Measurements from ENCODE around the gene TMIGD2.

DNA sequence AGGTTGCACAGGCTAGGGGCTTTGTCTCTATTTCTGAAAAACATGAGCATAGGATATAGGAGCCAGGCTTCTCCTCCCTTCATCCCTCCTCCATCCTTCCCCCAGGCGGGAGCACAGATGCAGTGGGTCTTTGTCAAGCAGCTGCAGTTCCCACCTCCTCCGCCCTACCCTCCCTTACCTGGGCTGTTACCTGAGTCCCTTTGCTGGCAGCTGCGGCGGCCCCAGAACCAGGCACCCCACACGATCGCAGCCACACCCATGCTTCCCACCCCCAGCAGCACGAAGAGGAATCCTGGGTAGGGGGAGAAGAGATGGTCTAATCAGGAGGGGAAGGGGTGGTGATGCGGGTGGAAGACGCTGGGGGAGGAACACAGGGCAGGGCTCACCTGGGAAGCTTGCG is 7.8 kb downstream of the TMIGD2 start:
- TF ChIP-seq, protein P1, sequence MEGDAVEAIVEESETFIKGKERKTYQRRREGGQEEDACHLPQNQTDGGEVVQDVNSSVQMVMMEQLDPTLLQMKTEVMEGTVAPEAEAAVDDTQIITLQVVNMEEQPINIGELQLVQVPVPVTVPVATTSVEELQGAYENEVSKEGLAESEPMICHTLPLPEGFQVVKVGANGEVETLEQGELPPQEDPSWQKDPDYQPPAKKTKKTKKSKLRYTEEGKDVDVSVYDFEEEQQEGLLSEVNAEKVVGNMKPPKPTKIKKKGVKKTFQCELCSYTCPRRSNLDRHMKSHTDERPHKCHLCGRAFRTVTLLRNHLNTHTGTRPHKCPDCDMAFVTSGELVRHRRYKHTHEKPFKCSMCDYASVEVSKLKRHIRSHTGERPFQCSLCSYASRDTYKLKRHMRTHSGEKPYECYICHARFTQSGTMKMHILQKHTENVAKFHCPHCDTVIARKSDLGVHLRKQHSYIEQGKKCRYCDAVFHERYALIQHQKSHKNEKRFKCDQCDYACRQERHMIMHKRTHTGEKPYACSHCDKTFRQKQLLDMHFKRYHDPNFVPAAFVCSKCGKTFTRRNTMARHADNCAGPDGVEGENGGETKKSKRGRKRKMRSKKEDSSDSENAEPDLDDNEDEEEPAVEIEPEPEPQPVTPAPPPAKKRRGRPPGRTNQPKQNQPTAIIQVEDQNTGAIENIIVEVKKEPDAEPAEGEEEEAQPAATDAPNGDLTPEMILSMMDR (IDR thresholded peaks at IDR 0.05): no peak
- no peak for TF ChIP-seq POLR2A (IDR thresholded peaks at IDR 0.05)
